ENCODE data around the gene FBLN2.

Gene FBLN2

DNA sequence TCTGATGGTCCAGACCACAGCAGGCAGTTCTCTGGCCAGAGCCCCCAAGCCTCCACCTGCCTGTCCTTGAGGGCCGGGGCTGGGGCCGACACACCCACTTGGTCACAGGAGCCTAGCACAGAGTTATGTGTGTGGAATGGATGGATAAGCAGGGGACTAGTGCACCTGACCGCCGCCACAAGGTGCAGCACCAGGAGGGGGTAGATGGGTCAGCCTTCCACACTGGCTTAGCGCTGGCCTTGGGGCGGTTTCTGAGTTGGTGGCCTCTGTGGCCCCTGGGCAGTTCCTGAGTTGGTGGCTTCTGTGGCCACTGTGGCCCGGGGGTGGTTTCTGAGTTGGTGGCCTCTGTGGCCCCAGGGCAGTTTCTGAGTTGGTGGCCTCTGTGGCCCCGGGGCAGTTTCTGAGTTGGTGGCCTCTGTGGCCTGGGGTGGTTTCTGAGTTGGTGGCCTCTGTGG is 75.8 kb downstream of the FBLN2 start:
- DNase-seq (ENCODE audit: low read depth in 2 of 2): no peak

DNA sequence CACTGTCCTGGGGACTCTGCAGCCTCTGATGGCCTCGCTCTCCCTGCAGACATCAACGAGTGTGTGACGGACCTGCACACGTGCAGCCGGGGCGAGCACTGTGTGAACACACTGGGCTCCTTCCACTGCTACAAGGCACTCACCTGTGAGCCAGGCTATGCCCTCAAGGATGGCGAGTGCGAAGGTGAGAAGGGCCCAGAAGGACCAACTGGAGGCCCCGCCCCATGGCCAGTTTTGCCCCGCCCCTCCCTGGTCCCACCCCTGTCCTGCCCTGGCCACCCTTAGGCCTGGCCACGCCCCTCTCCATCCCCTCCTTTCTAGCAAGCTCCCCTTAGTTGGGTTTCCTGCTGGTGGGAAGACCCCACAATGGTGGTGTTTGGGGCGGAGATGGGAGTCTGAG is 77.5 kb downstream of the FBLN2 start:
- no peak for DNase-seq (ENCODE audit: low read depth in 2 of 2)

DNA sequence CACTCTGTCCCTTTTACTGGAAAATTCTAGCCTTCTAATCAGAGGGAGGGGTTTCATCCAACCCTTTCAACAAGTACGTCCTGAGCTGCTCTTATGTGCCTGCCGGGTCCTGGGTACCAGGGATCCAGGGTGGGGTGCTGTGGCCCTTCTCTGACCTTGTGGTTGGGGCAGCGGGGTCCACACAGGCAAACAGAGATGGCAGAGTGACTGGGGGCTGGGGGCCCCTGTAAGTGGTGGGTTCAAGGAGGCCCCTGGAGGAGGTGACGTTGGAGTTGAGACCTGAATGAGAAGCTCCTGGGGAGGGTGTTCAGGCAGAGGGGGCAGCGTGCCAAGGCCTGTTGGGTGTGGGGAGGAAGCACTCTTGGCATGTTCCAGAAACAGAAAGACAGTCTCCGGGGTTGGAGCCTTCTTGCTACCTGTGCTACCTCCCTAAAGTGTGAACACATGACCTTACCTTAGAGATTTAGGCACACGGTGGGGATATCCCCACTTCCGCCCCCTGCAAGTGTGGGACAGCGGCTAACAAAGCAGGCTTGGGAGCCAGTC is 78.1 kb downstream of the FBLN2 start:
- no peak for DNase-seq (ENCODE audit: low read depth in 2 of 2)

DNA sequence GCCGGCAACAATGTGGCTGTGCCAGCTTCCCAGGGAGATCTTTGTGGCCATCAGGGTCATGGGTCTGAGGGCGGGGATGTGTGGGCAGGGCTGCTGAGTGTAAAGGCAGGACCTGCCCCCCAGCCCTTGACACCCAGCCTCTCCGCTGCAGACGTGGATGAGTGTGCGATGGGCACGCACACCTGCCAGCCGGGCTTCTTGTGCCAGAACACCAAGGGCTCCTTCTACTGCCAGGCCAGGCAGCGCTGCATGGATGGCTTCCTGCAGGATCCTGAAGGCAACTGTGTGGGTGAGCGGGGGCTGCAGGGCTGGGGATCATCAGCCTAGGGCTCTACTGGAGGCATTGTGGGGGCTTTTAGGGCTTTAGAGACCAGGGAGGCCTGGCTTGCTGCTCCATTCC is 78.8 kb downstream of the FBLN2 start:
- no peak for DNase-seq (ENCODE audit: low read depth in 2 of 2)

DNA sequence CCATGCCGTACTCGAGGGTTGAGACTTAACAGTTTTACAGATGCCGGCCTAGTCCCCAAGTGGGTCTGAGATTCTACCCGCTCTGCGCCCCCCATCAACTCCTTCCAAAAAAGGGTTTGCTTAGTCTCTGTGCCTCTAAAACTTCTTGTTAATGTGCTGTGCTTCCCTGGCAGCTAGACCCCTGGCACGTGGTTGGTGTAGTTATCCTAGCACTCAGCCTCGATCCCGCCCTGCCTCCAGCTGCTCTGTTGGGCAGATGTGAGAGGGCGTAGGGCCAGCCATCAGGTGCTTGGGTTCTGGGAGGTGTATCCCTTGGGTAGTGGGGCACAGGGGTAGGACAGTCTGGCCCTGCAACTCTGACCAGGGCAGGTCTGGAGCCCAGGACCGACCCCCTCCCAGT is 79.5 kb downstream of the FBLN2 start:
- no peak for DNase-seq (ENCODE audit: low read depth in 2 of 2)

DNA sequence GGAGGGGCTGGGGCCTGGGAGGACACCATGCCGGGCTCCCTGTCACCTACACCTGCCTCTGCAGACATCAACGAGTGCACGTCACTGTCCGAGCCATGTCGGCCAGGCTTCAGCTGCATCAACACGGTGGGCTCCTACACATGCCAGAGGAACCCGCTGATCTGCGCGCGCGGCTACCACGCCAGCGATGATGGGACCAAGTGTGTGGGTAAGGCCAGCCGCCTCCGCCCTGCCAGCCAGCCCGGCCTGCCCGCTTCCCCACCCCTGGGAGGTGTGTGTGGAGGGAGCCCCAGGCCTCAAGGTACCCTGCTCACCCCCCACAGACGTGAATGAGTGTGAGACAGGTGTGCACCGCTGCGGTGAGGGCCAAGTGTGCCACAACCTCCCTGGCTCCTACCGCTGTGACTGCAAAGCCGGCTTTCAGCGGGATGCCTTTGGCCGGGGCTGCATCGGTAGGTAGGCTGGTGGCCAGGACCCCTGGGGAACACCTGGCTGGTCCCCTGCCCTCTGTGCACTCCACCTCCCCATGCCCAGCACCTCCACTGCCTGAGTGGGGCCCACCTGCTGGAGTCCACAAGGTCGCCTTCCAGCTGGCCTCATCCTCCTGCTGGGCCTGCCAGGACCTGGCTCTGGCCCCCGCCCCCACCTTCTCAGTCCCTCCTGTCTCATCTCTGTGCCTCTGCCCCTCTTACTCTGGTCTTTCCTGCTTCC is 80.1 kb downstream of the FBLN2 start:
- DNase-seq (ENCODE audit: low read depth in 2 of 2): no peak

DNA sequence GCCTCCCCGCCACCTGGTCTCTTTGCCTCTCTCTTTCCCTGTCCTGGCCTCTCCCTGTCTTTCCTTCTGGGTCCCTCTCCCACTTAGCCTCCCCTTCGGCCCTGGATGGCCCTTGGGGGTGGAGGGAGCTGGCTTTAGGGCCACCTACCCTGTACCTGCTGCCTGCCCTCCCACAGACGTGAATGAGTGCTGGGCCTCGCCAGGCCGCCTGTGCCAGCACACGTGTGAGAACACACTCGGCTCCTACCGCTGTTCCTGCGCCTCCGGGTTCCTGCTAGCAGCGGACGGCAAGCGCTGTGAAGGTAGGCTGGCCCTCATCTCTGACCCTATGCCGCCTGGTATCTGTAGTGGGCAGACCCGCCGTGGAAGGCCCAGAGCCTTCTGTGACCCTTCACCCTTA is 80.7 kb downstream of the FBLN2 start:
- DNase-seq (ENCODE audit: low read depth in 2 of 2): no peak

DNA sequence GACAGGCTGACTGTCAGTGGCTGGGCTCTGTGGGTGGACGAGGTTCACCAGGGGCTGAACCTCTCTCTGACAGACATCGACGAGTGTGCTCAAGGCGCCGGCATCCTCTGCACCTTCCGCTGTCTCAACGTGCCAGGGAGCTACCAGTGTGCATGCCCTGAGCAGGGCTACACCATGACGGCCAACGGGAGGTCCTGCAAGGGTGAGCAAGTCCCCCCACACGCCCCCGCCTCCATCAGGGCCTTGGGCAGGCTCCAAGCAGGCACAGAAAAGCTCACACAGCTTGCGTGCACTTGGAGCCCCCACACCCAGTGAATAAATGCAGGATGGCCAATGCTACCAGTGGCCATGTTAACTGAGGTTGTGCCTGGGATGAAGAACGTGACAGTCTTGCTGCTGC is 82.3 kb downstream of the FBLN2 start:
- DNase-seq (ENCODE audit: low read depth in 2 of 2): no peak

DNA sequence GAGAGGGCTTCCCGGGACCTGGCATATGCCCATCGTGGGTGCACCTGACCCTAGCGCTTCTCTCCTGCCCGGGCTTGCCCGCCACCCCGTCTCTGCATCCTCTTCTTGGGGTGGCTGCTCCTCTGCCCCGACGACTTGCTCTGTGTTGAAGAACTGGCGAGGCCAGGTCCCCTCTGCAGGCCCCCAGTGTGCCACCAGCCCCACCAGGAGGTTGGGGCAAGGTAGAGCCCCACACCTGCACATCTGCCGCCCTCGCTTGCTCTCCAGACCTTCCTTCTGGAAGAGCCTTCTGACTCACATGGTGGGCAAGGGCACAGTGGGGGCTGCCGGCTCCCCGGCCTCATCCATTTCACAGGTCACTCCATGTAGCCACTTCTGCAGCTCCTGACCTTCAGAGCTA is 84.3 kb downstream of the FBLN2 start:
- DNase-seq (ENCODE audit: low read depth in 2 of 2): no peak

DNA sequence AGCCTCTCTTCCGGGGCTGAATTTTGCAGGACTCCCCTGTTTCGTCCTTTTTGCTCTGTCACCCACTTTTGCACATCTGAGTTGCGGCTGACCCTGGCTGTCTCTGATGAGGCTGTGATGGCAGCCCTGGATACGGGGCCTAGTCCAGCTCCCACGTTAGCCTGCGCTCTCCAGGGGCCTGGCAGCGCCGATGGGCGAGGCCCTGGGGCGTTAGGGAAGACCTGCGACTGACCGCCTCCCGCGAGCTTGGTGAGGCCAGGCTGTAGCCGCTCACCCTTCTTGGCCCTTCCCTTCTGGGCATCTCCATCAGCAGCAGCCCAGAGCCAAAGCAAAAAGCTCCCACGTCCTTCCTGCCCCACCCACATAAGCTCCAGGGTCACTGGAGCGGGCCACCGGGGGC is 85.2 kb downstream of the FBLN2 start:
- DNase-seq (ENCODE audit: low read depth in 2 of 2): no peak

DNA sequence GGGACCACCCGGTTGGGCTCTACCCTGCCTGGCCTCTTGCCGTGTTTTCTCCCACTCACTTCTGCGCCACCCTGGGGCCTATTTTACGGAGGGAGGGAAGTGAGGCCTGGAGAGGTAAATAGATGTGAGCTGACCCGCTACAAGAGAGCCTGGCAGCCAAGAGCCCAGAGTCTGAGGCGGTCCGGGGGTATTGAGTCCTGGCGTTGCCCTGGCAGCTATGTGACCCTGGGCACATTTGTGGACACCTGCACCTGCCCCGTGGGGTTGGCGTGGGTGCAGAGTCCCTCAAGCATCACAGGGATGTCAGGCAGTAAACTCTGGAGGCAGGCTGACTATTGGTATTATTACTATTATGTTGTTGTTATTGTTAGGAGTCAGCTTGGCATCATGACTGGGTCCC is 85.7 kb downstream of the FBLN2 start:
- no peak for DNase-seq (ENCODE audit: low read depth in 2 of 2)

DNA sequence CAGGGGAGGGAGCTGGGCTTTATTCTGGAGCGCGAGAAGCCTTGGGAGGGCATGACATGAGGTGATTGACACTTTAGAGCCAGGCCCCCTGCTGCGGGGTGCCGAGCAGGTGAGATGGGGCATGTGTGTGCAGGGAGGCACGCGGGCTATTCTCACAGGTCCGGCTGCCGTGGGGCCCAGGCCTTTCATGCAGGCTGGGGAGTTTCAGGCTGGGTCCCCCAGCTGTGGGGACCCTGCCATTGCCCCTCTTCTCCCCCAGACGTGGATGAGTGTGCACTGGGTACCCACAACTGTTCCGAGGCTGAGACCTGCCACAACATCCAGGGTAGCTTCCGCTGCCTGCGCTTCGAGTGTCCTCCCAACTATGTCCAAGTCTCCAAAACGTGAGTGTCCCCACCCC is 87.3 kb downstream of the FBLN2 start:
- DNase-seq (ENCODE audit: low read depth in 2 of 2): no peak

DNA sequence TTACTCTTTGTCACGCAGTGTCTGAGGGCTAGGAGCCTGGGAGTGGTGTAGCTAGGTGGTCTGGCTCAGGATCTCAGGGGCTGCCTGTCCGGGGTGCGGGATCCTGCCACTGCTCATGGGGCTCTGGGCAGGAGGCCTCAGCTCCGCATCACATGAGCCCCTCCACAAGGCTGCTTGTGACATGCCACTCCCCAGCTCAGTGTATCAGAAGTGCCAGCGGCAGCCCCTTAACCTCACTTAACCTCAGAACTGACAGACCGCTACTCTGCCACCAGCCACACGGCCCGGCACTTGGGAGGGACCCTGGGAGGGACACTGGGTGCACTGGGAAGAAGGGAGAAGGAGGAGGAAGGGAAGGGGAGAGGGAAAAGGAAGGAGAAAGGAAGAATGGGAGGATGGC is 87.9 kb downstream of the FBLN2 start:
- no peak for DNase-seq (ENCODE audit: low read depth in 2 of 2)

DNA sequence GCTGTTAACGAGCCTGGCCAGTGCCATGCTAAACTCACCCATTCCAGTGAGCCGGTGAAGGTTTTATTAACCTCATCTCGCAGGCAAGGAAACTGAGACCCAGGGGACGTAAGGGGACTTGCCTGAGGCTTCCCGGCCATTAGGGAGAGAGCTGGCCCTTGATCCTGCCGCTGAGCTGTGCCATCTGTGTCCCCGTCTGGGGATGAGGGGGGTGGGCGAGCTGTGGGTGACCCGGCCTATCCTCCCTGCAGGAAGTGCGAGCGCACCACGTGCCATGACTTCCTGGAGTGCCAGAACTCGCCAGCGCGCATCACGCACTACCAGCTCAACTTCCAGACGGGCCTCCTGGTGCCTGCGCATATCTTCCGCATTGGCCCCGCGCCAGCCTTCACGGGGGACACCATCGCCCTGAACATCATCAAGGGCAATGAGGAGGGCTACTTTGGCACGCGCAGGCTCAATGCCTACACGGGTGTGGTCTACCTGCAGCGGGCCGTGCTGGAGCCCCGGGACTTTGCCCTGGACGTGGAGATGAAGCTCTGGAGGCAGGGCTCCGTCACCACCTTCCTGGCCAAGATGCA is 88.5 kb downstream of the FBLN2 start:
- no peak for DNase-seq (ENCODE audit: low read depth in 2 of 2)

DNA sequence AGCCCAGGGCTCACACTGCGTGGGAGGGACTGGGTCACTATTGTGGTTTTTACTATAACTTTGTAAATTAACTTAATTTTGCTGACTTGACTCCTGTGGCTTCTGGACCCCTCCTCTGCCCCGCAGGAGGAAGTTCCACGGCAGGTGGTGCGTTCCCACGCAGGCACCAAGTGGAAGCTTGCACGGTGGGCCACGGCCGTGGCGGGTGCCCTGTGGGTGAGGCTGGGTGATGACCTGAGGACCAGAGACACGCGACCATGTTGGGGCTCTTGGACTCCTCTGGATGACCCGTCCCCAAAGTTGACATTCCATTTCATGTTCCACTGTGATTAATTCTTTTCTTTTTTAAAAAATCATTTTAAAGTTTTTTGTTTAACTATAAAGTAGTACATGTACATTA is 89.0 kb downstream of the FBLN2 start:
- no peak for DNase-seq (ENCODE audit: low read depth in 2 of 2)

DNA sequence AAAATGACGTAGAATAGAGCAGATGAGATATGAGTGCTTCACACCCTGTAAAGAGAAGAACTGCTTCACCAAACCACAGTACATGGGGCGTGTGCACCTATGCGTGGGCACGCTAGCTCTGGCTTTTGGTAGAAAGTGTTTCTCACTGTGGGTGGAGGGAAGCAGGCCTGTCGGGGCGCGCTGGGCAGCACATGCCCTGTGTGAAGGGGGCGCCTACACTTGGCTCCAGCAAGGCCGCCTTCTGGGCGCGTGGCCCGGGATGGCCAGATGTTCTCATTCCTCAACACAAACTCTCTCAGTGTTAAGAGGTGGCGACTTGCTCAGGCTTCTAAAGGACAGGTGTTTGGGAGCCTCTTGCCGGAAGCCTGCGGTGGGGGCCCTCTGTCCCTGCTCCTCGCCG is 90.0 kb downstream of the FBLN2 start:
- no peak for DNase-seq (ENCODE audit: low read depth in 2 of 2)

DNA sequence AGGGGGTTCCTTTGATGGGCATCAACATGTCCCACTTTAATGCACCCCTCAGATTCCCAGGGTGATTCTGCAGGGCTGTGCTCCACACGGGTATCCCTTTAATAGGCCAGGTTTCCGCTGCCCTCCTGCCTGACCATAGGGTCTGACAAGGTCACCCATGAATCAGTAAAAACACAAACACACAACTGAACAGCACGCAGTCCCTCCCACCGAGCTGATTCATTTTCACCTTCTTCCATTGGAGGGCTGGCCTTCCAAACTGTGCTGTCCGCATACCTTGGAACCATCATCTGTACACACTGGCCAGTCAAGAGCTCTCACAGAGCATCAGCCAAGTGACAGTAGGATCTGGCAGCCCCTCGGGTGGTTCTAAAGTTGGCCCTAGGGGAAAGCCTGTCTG is 93.7 kb downstream of the FBLN2 start:
- DNase-seq (ENCODE audit: low read depth in 2 of 2): no peak

DNA sequence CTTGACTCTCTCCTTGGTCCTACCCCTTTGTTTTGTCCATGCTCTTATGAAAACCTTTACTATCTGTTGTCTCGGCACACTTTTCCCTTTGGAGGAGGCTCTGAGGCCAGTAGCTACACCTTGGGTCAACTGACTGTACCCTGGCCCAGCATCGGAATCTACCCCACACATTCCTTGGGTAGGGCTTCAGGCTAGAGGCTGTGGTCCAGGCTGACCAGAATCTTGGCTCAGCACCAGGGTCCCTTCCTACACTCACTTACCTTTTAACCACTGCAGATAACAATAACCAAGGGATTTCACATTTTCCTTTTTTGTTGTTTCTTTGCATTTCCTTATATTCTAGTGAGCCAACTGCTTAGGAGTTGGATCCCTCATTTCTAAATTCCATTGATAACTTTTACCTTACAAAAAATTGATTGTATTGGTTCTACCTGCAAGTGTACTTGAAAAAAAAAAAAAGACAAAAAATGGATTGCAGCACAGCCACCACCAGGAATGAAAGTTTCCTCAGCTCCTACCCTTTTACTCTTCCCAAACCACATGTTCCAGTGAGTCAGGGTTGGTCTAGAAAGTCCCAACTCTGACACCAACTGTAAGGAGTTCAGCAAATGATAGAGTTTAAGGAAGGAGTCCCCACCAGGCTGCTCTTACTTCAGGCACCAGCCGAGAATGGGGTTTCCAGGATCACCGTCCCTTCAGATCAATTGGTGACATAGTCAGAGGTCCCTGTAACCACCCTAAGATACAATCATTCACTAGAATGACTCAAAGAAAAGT is 95.6 kb downstream of the FBLN2 start:
- no peak for DNase-seq (ENCODE audit: low read depth in 2 of 2)

DNA sequence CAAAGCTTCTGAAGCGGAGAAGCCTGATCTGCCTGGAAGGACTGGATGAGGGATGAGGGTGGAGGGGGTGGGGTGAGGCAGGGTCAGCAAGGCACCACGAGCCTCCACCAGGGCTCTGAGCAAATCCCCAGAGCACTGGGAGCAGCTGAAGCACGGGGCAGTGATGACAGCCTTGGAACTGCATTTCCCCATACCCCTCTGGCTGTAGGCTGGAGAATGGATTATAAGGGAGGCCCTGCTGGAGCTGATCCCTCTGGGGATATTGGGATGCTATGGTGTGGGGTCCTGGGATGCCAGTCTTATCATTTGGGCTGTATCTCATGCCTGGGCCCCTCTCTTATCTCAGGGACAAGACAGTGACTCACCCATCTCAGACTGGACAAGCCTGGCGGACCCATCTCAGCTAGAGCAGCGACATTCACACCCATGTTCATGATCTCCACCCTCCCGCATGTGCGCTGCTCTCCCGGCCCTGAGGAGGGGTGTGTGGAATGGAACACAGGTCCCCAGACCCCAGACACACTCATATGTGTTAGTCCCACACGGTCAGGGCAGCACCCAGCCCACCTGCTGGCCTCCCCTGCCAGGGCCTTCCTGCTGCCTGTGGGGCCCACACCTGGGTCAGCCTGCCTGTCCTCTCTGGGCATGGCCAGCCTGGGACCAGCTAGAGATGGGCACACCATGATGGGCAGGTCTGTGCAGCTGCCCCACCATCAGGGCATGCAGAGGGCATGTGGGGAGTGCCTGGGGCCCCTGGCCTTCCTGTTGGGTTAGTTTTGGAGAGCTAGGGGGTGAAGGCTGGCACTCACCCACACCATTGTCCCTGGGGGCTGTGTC is 97.1 kb downstream of the FBLN2 start:
- DNase-seq (ENCODE audit: low read depth in 2 of 2): no peak

DNA sequence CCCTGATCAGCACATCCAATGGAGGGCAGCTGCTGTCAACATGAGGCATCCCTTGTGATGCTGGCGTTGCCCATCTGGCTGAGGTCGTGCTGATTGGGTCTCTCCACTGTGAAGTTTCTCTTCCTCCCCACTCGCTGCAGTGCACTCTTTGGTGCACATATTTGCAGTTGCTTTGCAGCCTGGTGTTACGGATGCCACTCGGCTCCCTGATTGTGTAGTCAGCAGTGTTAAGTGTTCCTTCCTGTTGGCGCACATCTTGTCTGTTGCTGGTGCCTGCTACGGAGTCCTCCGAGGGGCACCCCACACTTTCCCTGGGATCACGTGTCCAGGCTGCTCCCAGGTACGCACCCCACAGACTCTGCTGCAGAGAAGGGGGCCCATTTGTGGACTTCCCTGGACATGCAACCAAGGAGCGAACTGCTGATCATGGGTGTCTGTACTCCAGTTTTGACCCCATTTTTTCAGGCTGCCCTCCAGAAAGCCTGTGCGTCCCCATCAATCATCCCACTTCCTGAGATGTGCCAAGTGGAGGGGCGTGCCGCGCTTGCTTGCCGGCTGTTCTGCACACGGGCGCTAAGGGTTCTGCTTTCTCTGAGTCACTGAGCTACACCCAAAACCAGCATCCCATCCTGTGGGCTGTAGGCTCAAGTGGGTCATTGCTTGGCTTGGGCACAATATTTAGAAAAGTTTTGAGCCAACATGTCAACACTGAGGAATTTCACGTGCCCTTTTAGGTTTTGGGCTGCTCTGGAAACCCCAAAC is 98.6 kb downstream of the FBLN2 start:
- no peak for DNase-seq (ENCODE audit: low read depth in 2 of 2)

Measured in stimulated activated CD8-positive, alpha-beta memory T cell treated with anti-CD3 and anti-CD28 coated beads, Interleukin-2, amount 100 ng/mL, for 1 hour (primary cell).